DND-41 (cell line): ENCODE measurements around the gene FRMD3.
"Not testable (repeated sequence)": the region's sequence is repeated elsewhere in the genome, so short reads cannot be mapped to it uniquely, and the experiment has no call there.

Source experiments
- ATAC-seq: fragments of 200-7000 bp; cut with Tn5 transposase; 3 replicates; pipeline ENCODE4 v1.9.1; 2021; ENCODE audit warnings: low read depth; ENCODE audit not compliant: insufficient read depth
- DNase-seq: peaks from one replicate; pipeline ENCODE4 v3.0.0-alpha.2; 2020
- H2AFZ ChIP-seq: 2 replicates; pipeline ENCODE4 v1.6.0; 2012; ENCODE audit warnings: low read depth, low read length
- H3K27ac ChIP-seq: 2 replicates; pipeline ENCODE4 v1.5.1; 2012; ENCODE audit warnings: low read length, inconsistent platforms
- H3K27me3 ChIP-seq: fragments of 200-600 bp; sonication (generic); 2 replicates; pipeline ENCODE4 v1.6.0; 2012; ENCODE audit warnings: low read length, mild to moderate bottlenecking, inconsistent platforms; ENCODE audit not compliant: insufficient read depth, poor library complexity
- H3K36me3 ChIP-seq: 2 replicates; pipeline ENCODE4 v1.5.1; 2012; ENCODE audit warnings: low read length, inconsistent platforms; ENCODE audit not compliant: insufficient read depth
- H3K4me1 ChIP-seq: 2 replicates; pipeline ENCODE4 v1.5.1; 2012; ENCODE audit warnings: mild to moderate bottlenecking, low read length; ENCODE audit not compliant: insufficient read depth
- H3K4me2 ChIP-seq: 2 replicates; pipeline ENCODE4 v1.6.0; 2012; ENCODE audit warnings: mild to moderate bottlenecking, moderate library complexity, low read length, inconsistent platforms; ENCODE audit not compliant: insufficient read depth
- H3K4me3 ChIP-seq, 2 experiments: fragments of 200-600 bp in 1 of 2; shearing (Covaris generic) in 1 of 2; 2 replicates each; pipeline ENCODE4 v1.5.1; 2012 to 2016; ENCODE audit warnings: inconsistent platforms in 2 of 2, low read length in 2 of 2, mild to moderate bottlenecking in 2 of 2, low read depth in 1 of 2, moderate library complexity in 1 of 2
- H3K79me2 ChIP-seq: 2 replicates; pipeline ENCODE4 v1.6.0; 2012; ENCODE audit warnings: low read length, inconsistent platforms; ENCODE audit not compliant: insufficient read depth
- H3K9ac ChIP-seq: 2 replicates; pipeline ENCODE4 v1.6.0; 2012; ENCODE audit warnings: low read depth, mild to moderate bottlenecking, inconsistent platforms, low read length, moderate library complexity
- H3K9me3 ChIP-seq: 2 replicates; pipeline ENCODE4 v1.5.1; 2012; ENCODE audit warnings: low read length, moderate library complexity, mild to moderate bottlenecking, inconsistent platforms; ENCODE audit not compliant: insufficient read depth, severe bottlenecking
- H4K20me1 ChIP-seq: 2 replicates; pipeline ENCODE4 v1.6.0; 2012; ENCODE audit warnings: low read length; ENCODE audit not compliant: insufficient read depth
- CTCF ChIP-seq: IDR thresholded peaks from 2 replicates; pipeline ENCODE4 v1.5.1; 2012; ENCODE audit warnings: borderline replicate concordance, low read length, moderate library complexity, mild to moderate bottlenecking; ENCODE audit not compliant: poor library complexity, severe bottlenecking; ENCODE audit errors: extremely low read depth
- EZH2 ChIP-seq: IDR thresholded peaks from 3 replicates; pipeline ENCODE4 v1.6.1; 2012; ENCODE audit warnings: borderline replicate concordance, low read depth, mild to moderate bottlenecking, moderate library complexity, low read length, inconsistent platforms; ENCODE audit not compliant: severe bottlenecking

FRMD3 gene

GRCh38 chr9:83367326-83367725, 170.9 kb downstream of the FRMD3 start:
- Histone ChIP-seq H3K4me2 (no peak overlapping the region), H3K27me3 (no peaks in the 10 kb centered on the region), H3K79me2 (no peaks in the 10 kb centered on the region), H3K4me3 (no peak overlapping the region), H3K27ac (no peak overlapping the region), H3K9ac (no peak overlapping the region), H4K20me1 (no peaks in the 10 kb centered on the region), H2AFZ (no peak overlapping the region), H3K36me3 (no peaks in the 10 kb centered on the region), H3K4me1 (no peaks in the 10 kb centered on the region), H3K9me3 (no peaks in the 10 kb centered on the region)
- TF ChIP-seq CTCF: no peak
- TF ChIP-seq EZH2: no peak
- ATAC-seq (no peak), DNase-seq (no peak)

- Histone ChIP-seq H2AFZ (no peak overlapping the region), H3K9me3 (no peaks in the 10 kb centered on the region), H3K4me1 (no peaks in the 10 kb centered on the region), H3K79me2 (no peaks in the 10 kb centered on the region), H3K27me3 (no peaks in the 10 kb centered on the region), H3K36me3 (no peaks in the 10 kb centered on the region), H3K4me3 (no peak overlapping the region), H4K20me1 (no peaks in the 10 kb centered on the region), H3K27ac (no peak overlapping the region), H3K9ac (no peak overlapping the region), H3K4me2 (no peak overlapping the region)
- TF ChIP-seq CTCF: no peak
- no peak for TF ChIP-seq EZH2
- ATAC-seq: no peak
- DNase-seq: no peak
Measured at GRCh38 chr9:83362341-83362995, 175.7 kb downstream of the FRMD3 start.

GRCh38 chr9:83359039-83359438, 179.2 kb downstream of the FRMD3 start:
- H3K9ac ChIP-seq: no peak overlapping the region
- H3K27me3 ChIP-seq: no peaks in the 10 kb centered on the region
- H2AFZ ChIP-seq: no peak overlapping the region
- ATAC-seq: no peak
- H3K36me3 ChIP-seq: no peaks in the 10 kb centered on the region
- H3K4me3 ChIP-seq: no peak overlapping the region
- TF ChIP-seq EZH2 (no peak), CTCF (no peak)
- no peaks in the 10 kb centered on the region for H3K9me3 ChIP-seq
- no peak for DNase-seq
- H3K4me2 ChIP-seq: no peak overlapping the region
- H4K20me1 ChIP-seq: no peaks in the 10 kb centered on the region
- no peak overlapping the region for H3K27ac ChIP-seq
- H3K4me1 ChIP-seq: no peaks in the 10 kb centered on the region
- H3K79me2 ChIP-seq: no peaks in the 10 kb centered on the region

GRCh38 chr9:83358493-83358892, 179.7 kb downstream of the FRMD3 start:
- not testable (repeated sequence) for H2AFZ ChIP-seq, DNase-seq

More at GRCh38 chr9:83358493-83358892, 179.7 kb downstream of the FRMD3 start:
- not testable (repeated sequence) for H3K9me3 ChIP-seq, H3K79me2 ChIP-seq, H3K4me2 ChIP-seq, H3K4me3 ChIP-seq, H4K20me1 ChIP-seq, H3K27ac ChIP-seq, H3K4me1 ChIP-seq, ATAC-seq, H3K36me3 ChIP-seq, H3K27me3 ChIP-seq, H3K9ac ChIP-seq
